Thyroid gland (tissue), 4 donors: ENCODE results near the gene EVC. TPM values are rescaled to one million over a fixed set of nuclear protein-coding genes. Genes with fewer than 3 reads are reported as not detected.

Source experiments
- DNase-seq, 2 donors: peaks; one replicate each; pipeline ENCODE4 v3.0.0-alpha.2; 2019
- H3K27ac ChIP-seq, 3 donors: fragments of 200-600 bp; sonication (generic); 1 replicate in 2 of 3; 2 replicates in 1 of 3; pipeline ENCODE4 v1.5.1; 2016 to 2019; ENCODE audit warnings: mild to moderate bottlenecking in 1 of 3, moderate library complexity in 1 of 3
- H3K27me3 ChIP-seq: fragments of 200-600 bp; sonication (generic); one replicate; pipeline ENCODE4 v1.5.1; 2019
- H3K36me3 ChIP-seq, 2 donors: fragments of 200-600 bp; sonication (generic); one replicate each; pipeline ENCODE4 v1.5.1; 2016 to 2019
- H3K4me1 ChIP-seq, 2 donors: fragments of 200-600 bp; sonication (generic); one replicate each; pipeline ENCODE4 v1.5.1; 2017 to 2019
- H3K4me3 ChIP-seq, 3 donors: fragments of 200-600 bp; sonication (generic); replicated peaks in 1 of 3; 1 replicate in 2 of 3; 2 replicates in 1 of 3; pipeline ENCODE4 v1.5.1; 2016; ENCODE audit warnings: mild to moderate bottlenecking in 1 of 3
- H3K9me3 ChIP-seq: fragments of 200-600 bp; sonication (generic); one replicate; pipeline ENCODE4 v1.5.1; 2017
- POLR2A ChIP-seq, 2 donors: fragments of 450-650 bp; IDR thresholded peaks; one replicate each; pipeline ENCODE4 v1.6.1; 2017; ENCODE audit warnings: antibody characterized with exemption in 2 of 2, mild to moderate bottlenecking in 2 of 2, moderate library complexity in 1 of 2
- WGBS, 2 donors: methylation state at CpG; one replicate each; pipeline ENCODE4 v1.1.5; 2017; 5-methylcytosine and 5-hydroxymethylcytosine counted together
- intact Hi-C: fragments of 100-400 bp; cut with DNase I; formaldehyde crosslinking; loops from one replicate; pipeline ENCODE4 v1.15.1; 2023
- total RNA-seq, 4 donors: library from RNA; depleted of rRNA; stranded (reverse); fragments of >200 nt; gene quantifications; one replicate each; pipeline ENCODE4 v1.2.3, GENCODE V29; 2016
- TF ChIP-seq, protein P1 (sequence below), 6 experiments: fragments of 200-600 bp in 3 of 6; fragments of 450-650 bp in 3 of 6; sonication (generic) in 3 of 6; IDR thresholded peaks; one replicate each; pipeline ENCODE4 v1.5.1; 2016 to 2019; ENCODE audit warnings: antibody characterized with exemption in 6 of 6, mild to moderate bottlenecking in 2 of 6, inconsistent platforms in 1 of 6, moderate library complexity in 1 of 6

EVC gene
- total RNA-seq, 4 donors from 2014 or later, result 21.4 to 43.6 (median 38.6) TPM

- TF ChIP-seq POLR2A (IDR thresholded peaks at IDR 0.05), result no peak
- TF ChIP-seq, protein P1, sequence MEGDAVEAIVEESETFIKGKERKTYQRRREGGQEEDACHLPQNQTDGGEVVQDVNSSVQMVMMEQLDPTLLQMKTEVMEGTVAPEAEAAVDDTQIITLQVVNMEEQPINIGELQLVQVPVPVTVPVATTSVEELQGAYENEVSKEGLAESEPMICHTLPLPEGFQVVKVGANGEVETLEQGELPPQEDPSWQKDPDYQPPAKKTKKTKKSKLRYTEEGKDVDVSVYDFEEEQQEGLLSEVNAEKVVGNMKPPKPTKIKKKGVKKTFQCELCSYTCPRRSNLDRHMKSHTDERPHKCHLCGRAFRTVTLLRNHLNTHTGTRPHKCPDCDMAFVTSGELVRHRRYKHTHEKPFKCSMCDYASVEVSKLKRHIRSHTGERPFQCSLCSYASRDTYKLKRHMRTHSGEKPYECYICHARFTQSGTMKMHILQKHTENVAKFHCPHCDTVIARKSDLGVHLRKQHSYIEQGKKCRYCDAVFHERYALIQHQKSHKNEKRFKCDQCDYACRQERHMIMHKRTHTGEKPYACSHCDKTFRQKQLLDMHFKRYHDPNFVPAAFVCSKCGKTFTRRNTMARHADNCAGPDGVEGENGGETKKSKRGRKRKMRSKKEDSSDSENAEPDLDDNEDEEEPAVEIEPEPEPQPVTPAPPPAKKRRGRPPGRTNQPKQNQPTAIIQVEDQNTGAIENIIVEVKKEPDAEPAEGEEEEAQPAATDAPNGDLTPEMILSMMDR (IDR thresholded peaks at IDR 0.05), result no peak
- intact Hi-C loops, result no loop called here
- Histone ChIP-seq H3K27me3 (no peaks in the 10 kb centered on the region), H3K4me3 (no peak overlapping the region), H3K9me3 (no peaks in the 10 kb centered on the region), H3K27ac (no peak overlapping the region), H3K36me3 (peaks cover 22 to 25% of the 10 kb centered on the region in 2 donors), H3K4me1 (peaks cover 10 to 11% of the 10 kb centered on the region in 2 donors)
- DNase-seq, result no peak
- 80 to 90% methylated on average over 14 of the region's 14 CpGs for WGBS, 2 donors
Measured at GRCh38 chr4:5751666-5752375, 40.8 kb downstream of the EVC start.

DNA sequence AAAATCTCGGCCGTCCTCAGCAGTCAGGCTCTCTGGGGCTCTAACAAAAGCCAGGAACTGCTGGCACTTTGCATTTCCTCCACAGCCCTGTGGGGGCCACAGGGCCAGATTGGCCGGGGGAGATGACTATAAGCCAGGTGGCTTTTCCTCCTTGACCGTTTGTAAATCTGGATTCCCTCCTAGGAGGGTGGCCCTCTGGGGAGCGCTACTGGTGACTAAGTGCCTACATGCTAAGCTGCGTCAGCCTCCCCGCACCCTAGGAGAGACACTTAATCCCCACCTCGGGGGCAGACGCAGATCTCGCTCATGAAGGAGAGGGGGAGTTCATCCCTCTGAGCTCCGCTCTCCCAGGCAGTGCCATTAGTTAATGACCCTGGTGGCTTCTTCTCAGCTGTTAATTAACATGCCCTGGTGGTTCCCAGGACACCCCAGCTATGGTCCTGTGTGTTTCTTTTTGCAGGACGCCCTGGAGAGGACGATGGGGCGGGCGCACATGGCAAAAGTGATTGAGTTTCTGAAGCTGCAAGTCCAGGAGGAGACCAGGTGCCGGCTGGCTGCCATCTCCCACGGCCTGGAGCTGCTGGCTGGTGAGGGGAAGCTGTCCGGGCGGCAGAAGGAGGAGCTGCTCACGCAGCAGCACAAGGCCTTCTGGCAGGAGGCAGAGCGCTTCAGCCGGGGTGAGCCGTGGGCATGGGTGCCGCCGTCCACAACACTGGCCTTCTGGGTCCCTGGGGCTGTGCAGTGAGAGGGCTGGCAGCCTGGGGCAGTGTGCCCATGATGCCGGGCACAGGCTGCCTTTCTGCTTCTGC is 41.6 kb downstream of the EVC start:
- H3K9me3 ChIP-seq, result no peaks in the 10 kb centered on the region
- H3K4me1 ChIP-seq, result peaks cover 3 to 6% of the 10 kb centered on the region in 2 donors
- peaks cover 25 to 30% of the 10 kb centered on the region in 2 donors for H3K36me3 ChIP-seq
- WGBS, 2 donors, result 85 to 88% methylated on average over 12 to 25 of the region's 26 CpGs
- no peak for DNase-seq
- no peak overlapping the region for H3K27ac ChIP-seq
- intact Hi-C loops, result no loop called here
- no peak overlapping the region for H3K4me3 ChIP-seq
- TF ChIP-seq, protein P1 (IDR thresholded peaks at IDR 0.05), result no peak
- TF ChIP-seq POLR2A (IDR thresholded peaks at IDR 0.05), result no peak
- H3K27me3 ChIP-seq, result no peaks in the 10 kb centered on the region

DNA sequence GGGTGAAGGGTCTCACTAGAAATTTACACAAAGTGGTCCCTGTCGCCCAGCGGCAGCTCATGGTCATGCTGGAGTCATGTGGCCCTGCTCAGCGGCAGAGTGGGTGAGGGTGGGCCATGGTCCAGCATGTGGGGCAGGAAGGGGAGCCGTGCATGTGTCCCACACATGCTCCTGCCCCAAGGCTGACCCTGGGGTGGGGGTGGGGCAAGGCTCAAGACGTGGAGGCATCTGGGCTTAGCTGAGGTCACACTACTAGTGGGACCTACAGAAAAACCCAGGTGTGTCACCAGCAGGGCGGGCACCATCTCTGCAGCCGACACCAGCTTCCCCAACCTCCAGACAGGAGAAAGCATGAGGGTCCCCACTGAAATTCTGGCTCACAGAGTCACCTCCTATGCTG is 42.4 kb downstream of the EVC start:
- DNase-seq, result no peak
- Histone ChIP-seq H3K36me3 (peaks cover 25 to 30% of the 10 kb centered on the region in 2 donors), H3K27me3 (no peaks in the 10 kb centered on the region), H3K9me3 (no peaks in the 10 kb centered on the region), H3K4me1 (no peaks in the 10 kb centered on the region), H3K4me3 (no peak overlapping the region), H3K27ac (no peak overlapping the region)
- TF ChIP-seq, protein P1 (IDR thresholded peaks at IDR 0.05), result no peak
- TF ChIP-seq POLR2A (IDR thresholded peaks at IDR 0.05), result no peak
- intact Hi-C loops, result no loop called here
- 89 to 98% methylated on average over 6 to 7 of the region's 7 CpGs for WGBS, 2 donors

DNA sequence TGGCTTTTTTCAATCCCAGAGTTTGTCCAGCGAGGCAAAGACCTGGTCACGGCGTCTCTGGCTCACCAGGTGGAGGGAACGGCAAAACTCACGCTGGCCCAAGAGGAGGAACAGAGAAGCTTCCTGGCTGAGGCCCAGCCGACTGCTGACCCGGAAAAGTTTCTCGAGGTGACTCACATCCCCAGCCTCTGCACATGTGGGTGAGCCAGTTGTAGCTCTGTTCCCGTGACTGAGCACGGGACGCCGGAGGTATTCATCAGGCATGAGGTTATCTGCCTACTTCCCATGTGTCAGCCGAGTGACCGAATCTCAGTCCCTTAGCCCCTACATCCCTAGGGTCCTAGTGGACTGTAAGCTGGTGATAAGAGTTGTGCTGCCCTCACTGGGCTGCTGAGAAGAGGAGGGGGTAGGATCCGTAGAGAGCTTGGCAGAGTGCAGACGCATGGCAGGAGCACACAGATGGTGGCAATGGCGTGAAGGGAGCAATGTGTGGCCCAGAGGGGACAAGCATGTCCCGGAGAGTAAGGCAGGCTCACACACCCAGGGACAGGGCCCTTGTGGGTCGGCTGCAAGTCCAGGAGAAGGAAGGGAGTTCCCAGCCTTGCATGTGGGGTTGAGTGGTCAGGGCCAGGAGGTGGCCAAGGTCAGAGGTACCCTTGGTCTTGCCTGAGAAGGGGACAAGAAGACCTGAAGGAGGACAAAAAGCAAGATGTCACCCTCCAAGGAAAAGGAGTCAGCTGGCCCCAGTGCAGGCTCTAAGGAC is 42.9 kb downstream of the EVC start:
- Histone ChIP-seq H3K27me3 (no peaks in the 10 kb centered on the region), H3K36me3 (peaks cover 25 to 30% of the 10 kb centered on the region in 2 donors), H3K27ac (no peak overlapping the region), H3K4me1 (no peaks in the 10 kb centered on the region), H3K9me3 (no peaks in the 10 kb centered on the region), H3K4me3 (no peak overlapping the region)
- intact Hi-C loops, result no loop called here
- DNase-seq, result peak in 1 of 2 donors; percentile 20
- 84 to 85% methylated on average over 15 to 16 of the region's 19 CpGs for WGBS, 2 donors
- TF ChIP-seq POLR2A (IDR thresholded peaks at IDR 0.05), result no peak
- TF ChIP-seq, protein P1 (IDR thresholded peaks at IDR 0.05), result no peak
